ENCODE results near the gene PLIN1.
A peak's percentile ranks its signal among the peaks of the same experiment; 100 is the strongest.
"Not testable (repeated sequence)": the region's sequence is repeated elsewhere in the genome, so short reads cannot be mapped to it uniquely, and the experiment has no call there.

The PLIN1 gene

GRCh38 chr15:89679212-89679611, at the start of gene PLIN1:
Gene PLIN1 (minus strand): TSS chr15:89679367. CDS start chr15:89677489, 1,878 bp downstream.
- no peak for DNase-seq

- no peak for DNase-seq
These were observed 49.1 kb upstream of the PLIN1 start for GRCh38 chr15:89728254-89728653.

- DNase-seq, result no peak
These were observed 45.9 kb upstream of the PLIN1 start for GRCh38 chr15:89725064-89725463.

GRCh38 chr15:89724621-89725020, 45.5 kb upstream of the PLIN1 start:
- DNase-seq, result no peak

- DNase-seq, result no peak
These were observed 43.9 kb upstream of the PLIN1 start for GRCh38 chr15:89723031-89723430.

- DNase-seq, result no peak
These were observed 35.6 kb upstream of the PLIN1 start for GRCh38 chr15:89714775-89715174.

- DNase-seq, result no peak
These were observed 28.4 kb upstream of the PLIN1 start for GRCh38 chr15:89707577-89707976.

- DNase-seq, result no peak
These were observed 25.2 kb upstream of the PLIN1 start for GRCh38 chr15:89704411-89704810.

GRCh38 chr15:89695198-89695597, 16.0 kb upstream of the PLIN1 start:
- DNase-seq, result no peak

GRCh38 chr15:89693696-89694095, 14.5 kb upstream of the PLIN1 start:
- no peak for DNase-seq

- DNase-seq, result no peak
These were observed 13.9 kb upstream of the PLIN1 start for GRCh38 chr15:89693091-89693490.

GRCh38 chr15:89690276-89691218, 11.4 kb upstream of the PLIN1 start, which contains the start of the genes PEX11A and WDR93:
Gene PEX11A (minus strand): TSS chr15:89690754. CDS start chr15:89690632, 122 bp downstream.
Gene WDR93 (plus strand): TSS chr15:89690811. CDS start chr15:89701747, 10,936 bp downstream.
- DNase-seq, result peak; percentile 80

GRCh38 chr15:89689930-89690275, 10.7 kb upstream of the PLIN1 start:
- DNase-seq, result not testable (repeated sequence)

GRCh38 chr15:89686522-89686921, 7.4 kb upstream of the PLIN1 start:
- no peak for DNase-seq

GRCh38 chr15:89685995-89686394, 6.8 kb upstream of the PLIN1 start:
- DNase-seq, result no peak

GRCh38 chr15:89681146-89681545, 2.0 kb upstream of the PLIN1 start:
- DNase-seq, result no peak

- no peak for DNase-seq
These were observed 1.2 kb upstream of the PLIN1 start for GRCh38 chr15:89680282-89680873.

- no peak for DNase-seq
These were observed 1.8 kb downstream of the PLIN1 start for GRCh38 chr15:89677381-89677780.

- no peak for DNase-seq
These were observed 3.6 kb downstream of the PLIN1 start for GRCh38 chr15:89675606-89676005.

GRCh38 chr15:89674526-89674925, 4.6 kb downstream of the PLIN1 start:
- DNase-seq, result no peak

GRCh38 chr15:89673165-89673512, 6.0 kb downstream of the PLIN1 start:
- peak; percentile 3 for DNase-seq

GRCh38 chr15:89672221-89673164, 6.7 kb downstream of the PLIN1 start:
- no peak for DNase-seq

GRCh38 chr15:89671687-89672086, 7.5 kb downstream of the PLIN1 start:
- no peak for DNase-seq

Data from CD4-positive, alpha-beta T cell treated with Interleukin-12 subunit alpha and Interleukin-12 subunit beta, for 1 hour (primary cell).